Nephron (organoid): Measurements from ENCODE around the gene CD177.
"Not testable (repeated sequence)": the region's sequence is repeated elsewhere in the genome, so short reads cannot be mapped to it uniquely, and the experiment has no call there.

Source experiments
- H3K27ac Mint-ChIP-seq, 3 experiments: 2 replicates each; pipeline ENCODE4 v1.8.0; 2020; ENCODE audit warnings: mixed read lengths in 3 of 3, mild to moderate bottlenecking in 2 of 3, moderate library complexity in 1 of 3
- H3K27me3 Mint-ChIP-seq: 2 replicates; pipeline ENCODE4 v1.8.0; 2021; ENCODE audit warnings: low read depth, mild to moderate bottlenecking, moderate library complexity, mixed read lengths
- H3K36me3 Mint-ChIP-seq: 2 replicates; pipeline ENCODE4 v1.8.0; 2020; ENCODE audit warnings: low read depth, mixed read lengths
- H3K4me1 Mint-ChIP-seq: 2 replicates; pipeline ENCODE4 v1.8.0; 2020; ENCODE audit warnings: mixed read lengths
- H3K4me3 Mint-ChIP-seq, 3 experiments: 2 replicates each; pipeline ENCODE4 v1.8.0; 2020; ENCODE audit warnings: mild to moderate bottlenecking in 3 of 3, mixed read lengths in 3 of 3, moderate library complexity in 2 of 3
- H3K9me3 Mint-ChIP-seq: 2 replicates; pipeline ENCODE4 v1.8.0; 2020; ENCODE audit warnings: mixed read lengths
- CTCF ChIP-seq, 3 experiments: fragments of 200-600 bp; sonication (generic); IDR thresholded peaks; one replicate each; pipeline ENCODE4 v1.5.0; 2021; ENCODE audit warnings: antibody characterized with exemption in 3 of 3; ENCODE audit not compliant: unreplicated experiment in 3 of 3

The CD177 gene

GRCh38 chr19:43338530-43338929, 15.0 kb upstream of the CD177 start:
- no peak overlapping the region for H3K27ac Mint-ChIP-seq
- H3K27me3 Mint-ChIP-seq, result no peaks in the 10 kb centered on the region
- peaks cover 17% of the 10 kb centered on the region for H3K9me3 Mint-ChIP-seq
- H3K36me3 Mint-ChIP-seq, result no peaks in the 10 kb centered on the region
- no peak for TF ChIP-seq CTCF (IDR thresholded peaks at IDR 0.05; ENCODE audit: unreplicated experiment in 3 of 3)
- H3K4me3 Mint-ChIP-seq, result no peak overlapping the region
- H3K4me1 Mint-ChIP-seq, result no peaks in the 10 kb centered on the region

- H3K4me3 Mint-ChIP-seq, H3K27ac Mint-ChIP-seq, H3K4me1 Mint-ChIP-seq, H3K27me3 Mint-ChIP-seq, H3K36me3 Mint-ChIP-seq: not testable (repeated sequence)
- peaks cover 18% of the 10 kb centered on the region for H3K9me3 Mint-ChIP-seq
These were observed 14.1 kb upstream of the CD177 start for GRCh38 chr19:43339243-43339930.

GRCh38 chr19:43340101-43340500, 13.4 kb upstream of the CD177 start:
- H3K36me3 Mint-ChIP-seq, H3K4me1 Mint-ChIP-seq, H3K27ac Mint-ChIP-seq, H3K27me3 Mint-ChIP-seq, H3K4me3 Mint-ChIP-seq: not testable (repeated sequence)
- H3K9me3 Mint-ChIP-seq, result peaks cover 18% of the 10 kb centered on the region

GRCh38 chr19:43341098-43341497, 12.4 kb upstream of the CD177 start:
- H3K9me3 Mint-ChIP-seq, result peaks cover 18% of the 10 kb centered on the region
- H3K4me1 Mint-ChIP-seq, H3K27ac Mint-ChIP-seq, H3K4me3 Mint-ChIP-seq, H3K36me3 Mint-ChIP-seq: not testable (repeated sequence)
- H3K27me3 Mint-ChIP-seq, result peaks cover 12% of the 10 kb centered on the region

- H3K27ac Mint-ChIP-seq, H3K4me3 Mint-ChIP-seq, H3K4me1 Mint-ChIP-seq, H3K36me3 Mint-ChIP-seq: not testable (repeated sequence)
- H3K27me3 Mint-ChIP-seq, result peaks cover 12% of the 10 kb centered on the region
- H3K9me3 Mint-ChIP-seq, result peaks cover 16% of the 10 kb centered on the region
These were observed 11.4 kb upstream of the CD177 start for GRCh38 chr19:43342104-43342503.

GRCh38 chr19:43344347-43344925, 9.1 kb upstream of the CD177 start:
- not testable (repeated sequence) for H3K36me3 Mint-ChIP-seq, H3K4me3 Mint-ChIP-seq, H3K27ac Mint-ChIP-seq, H3K4me1 Mint-ChIP-seq
- Mint-ChIP-seq H3K9me3 (peaks cover 22% of the 10 kb centered on the region), H3K27me3 (peaks cover 12% of the 10 kb centered on the region)

GRCh38 chr19:43349813-43350212, 3.7 kb upstream of the CD177 start:
- Mint-ChIP-seq H3K27me3 (peaks cover 35% of the 10 kb centered on the region), H3K9me3 (peaks cover 14% of the 10 kb centered on the region)
- not testable (repeated sequence) for H3K36me3 Mint-ChIP-seq, H3K27ac Mint-ChIP-seq, H3K4me3 Mint-ChIP-seq, H3K4me1 Mint-ChIP-seq

GRCh38 chr19:43351998-43352746, 1.3 kb upstream of the CD177 start:
- Mint-ChIP-seq H3K4me1 (no peaks in the 10 kb centered on the region), H3K27ac (no peak overlapping the region), H3K36me3 (no peaks in the 10 kb centered on the region), H3K27me3 (peaks cover 33% of the 10 kb centered on the region), H3K4me3 (no peak overlapping the region), H3K9me3 (peaks cover 12% of the 10 kb centered on the region)
- TF ChIP-seq CTCF (IDR thresholded peaks at IDR 0.05; ENCODE audit: unreplicated experiment in 3 of 3), result no peak

- no peaks in the 10 kb centered on the region for H3K4me1 Mint-ChIP-seq
- peaks cover 6% of the 10 kb centered on the region for H3K9me3 Mint-ChIP-seq
- H3K27ac Mint-ChIP-seq, result no peak overlapping the region
- peaks cover 33% of the 10 kb centered on the region for H3K27me3 Mint-ChIP-seq
- H3K4me3 Mint-ChIP-seq, result peak overlapping the region in 1 of 3 experiments; percentile 41
- TF ChIP-seq CTCF (IDR thresholded peaks at IDR 0.05; ENCODE audit: unreplicated experiment in 3 of 3), result no peak
- H3K36me3 Mint-ChIP-seq, result no peaks in the 10 kb centered on the region
These were observed 780 bp downstream of the CD177 start for GRCh38 chr19:43354305-43354627.

- H3K9me3 Mint-ChIP-seq, H3K27ac Mint-ChIP-seq, H3K36me3 Mint-ChIP-seq, H3K4me3 Mint-ChIP-seq, H3K4me1 Mint-ChIP-seq: not testable (repeated sequence)
- H3K27me3 Mint-ChIP-seq, result peaks cover 32% of the 10 kb centered on the region
These were observed 3.3 kb downstream of the CD177 start for GRCh38 chr19:43356749-43357148.
